Neural progenitor cell (in vitro differentiated cells): Measurements from ENCODE around the gene LYZ.

Experiments
- CTCF ChIP-seq: fragments of 200-600 bp; sonication (generic); IDR thresholded peaks from 2 replicates; pipeline ENCODE4 v1.5.1; 2017; ENCODE audit warnings: antibody characterized with exemption, mild to moderate bottlenecking
- EZH2 ChIP-seq: fragments of 200-600 bp; sonication (generic); IDR thresholded peaks from 2 replicates; pipeline ENCODE4 v1.6.1; 2017; ENCODE audit warnings: antibody characterized with exemption, mild to moderate bottlenecking, moderate library complexity
- EZH2phosphoT487 ChIP-seq: fragments of 200-600 bp; sonication (generic); IDR thresholded peaks from 2 replicates; pipeline ENCODE4 v1.6.1; 2017; ENCODE audit warnings: antibody characterized with exemption

- TF ChIP-seq CTCF (no peak), EZH2 (no peak), EZH2phosphoT487 (no peak)
Measured at GRCh38 chr12:69396041-69396440, 47.9 kb downstream of the LYZ start.
